WTC11 (cell line): ENCODE data around the gene DESI1. TPM values are rescaled to one million over a fixed set of nuclear protein-coding genes. Genes with fewer than 3 reads are reported as not detected.

Experiments used
- ATAC-seq: fragments of 200-7000 bp; cut with Tn5 transposase; 2 replicates; pipeline ENCODE4 v1.10.0; 2021; ENCODE audit warnings: mild to moderate bottlenecking, moderate library complexity
- CTCF ChIA-PET: fragments of 300-600 bp; sonication (Branson Sonifier 250); formaldehyde crosslinking; loops from one replicate; lab custom pipeline; 2021; ENCODE audit warnings: antibody characterized with exemption; lab: Charles Lee
- POLR2A ChIA-PET: fragments of 350-600 bp; sonication (Branson Sonifier 250); formaldehyde crosslinking; loops from one replicate; lab custom pipeline; 2021; ENCODE audit warnings: antibody characterized with exemption; lab: Charles Lee
- DNase-seq: peaks from one replicate; pipeline ENCODE4 v3.0.0; 2021; ENCODE audit warnings: low spot score
- H3K27ac Mint-ChIP-seq: 2 replicates; pipeline ENCODE4 v1.8.0; 2021; ENCODE audit warnings: mixed read lengths
- H3K27me3 Mint-ChIP-seq: 2 replicates; pipeline ENCODE4 v1.8.0; 2021; ENCODE audit warnings: low read depth, mild to moderate bottlenecking, moderate library complexity, mixed read lengths
- H3K36me3 Mint-ChIP-seq: 2 replicates; pipeline ENCODE4 v1.8.0; 2021; ENCODE audit warnings: mixed read lengths
- H3K4me1 Mint-ChIP-seq: 2 replicates; pipeline ENCODE4 v1.8.0; 2022; ENCODE audit warnings: mixed read lengths
- H3K4me3 Mint-ChIP-seq: 2 replicates; pipeline ENCODE4 v1.8.0; 2021; ENCODE audit warnings: mild to moderate bottlenecking, moderate library complexity, mixed read lengths
- H3K9me3 Mint-ChIP-seq: 2 replicates; pipeline ENCODE4 v1.8.0; 2021; ENCODE audit warnings: mixed read lengths
- AR ChIP-seq: fragments of 250-450 bp; sonication (Bioruptor Pico); IDR thresholded peaks from 2 replicates; pipeline ENCODE4 v1.9.0; 2021; ENCODE audit warnings: mild to moderate bottlenecking
- ATF1 ChIP-seq: sonication (generic); formaldehyde crosslinking; IDR thresholded peaks from 2 replicates; pipeline ENCODE4 v1.8.1; 2023; ENCODE audit warnings: mild to moderate bottlenecking, moderate library complexity, missing genetic modification reagents
- ATF3 ChIP-seq: sonication (generic); formaldehyde crosslinking; conservative IDR thresholded peaks from 2 replicates; pipeline ENCODE4 v1.8.1; 2022; ENCODE audit warnings: mild to moderate bottlenecking, missing genetic modification reagents
- CREB1 ChIP-seq: sonication (generic); formaldehyde crosslinking; IDR thresholded peaks from 2 replicates; pipeline ENCODE4 v1.8.0; 2023; ENCODE audit warnings: mild to moderate bottlenecking, missing genetic modification reagents
- CREM ChIP-seq: sonication (generic); formaldehyde crosslinking; IDR thresholded peaks from 2 replicates; pipeline ENCODE4 v1.8.1; 2022; ENCODE audit warnings: mild to moderate bottlenecking, missing genetic modification reagents, moderate library complexity
- CTCF ChIP-seq: fragments of 200-600 bp; IDR thresholded peaks from 2 replicates; pipeline ENCODE4 v1.8.0; 2022; ENCODE audit warnings: antibody characterized with exemption
- ELF4 ChIP-seq: sonication (generic); formaldehyde crosslinking; IDR thresholded peaks from 2 replicates; pipeline ENCODE4 v1.8.1; 2022; ENCODE audit warnings: low read depth, mild to moderate bottlenecking, moderate library complexity, missing genetic modification reagents
- FOXK1 ChIP-seq: sonication (generic); formaldehyde crosslinking; IDR thresholded peaks from 2 replicates; pipeline ENCODE4 v1.8.0; 2022; ENCODE audit warnings: mild to moderate bottlenecking, moderate library complexity, missing genetic modification reagents
- GRHL2 ChIP-seq: fragments of 250-450 bp; sonication (Bioruptor Pico); IDR thresholded peaks from 2 replicates; pipeline ENCODE4 v1.8.0; 2022; ENCODE audit warnings: mild to moderate bottlenecking, moderate library complexity; ENCODE audit not compliant: insufficient replicate concordance, severe bottlenecking
- HMGA2 ChIP-seq: fragments of 250-450 bp; sonication (Bioruptor Pico); IDR thresholded peaks from 2 replicates; pipeline ENCODE4 v1.4.0; 2021; ENCODE audit warnings: mild to moderate bottlenecking, moderate library complexity
- IRF1 ChIP-seq: sonication (generic); formaldehyde crosslinking; IDR thresholded peaks from 2 replicates; pipeline ENCODE4 v1.8.0; 2023; ENCODE audit warnings: missing genetic modification reagents
- JUN ChIP-seq: sonication (generic); formaldehyde crosslinking; IDR thresholded peaks from 2 replicates; pipeline ENCODE4 v1.8.0; 2023; ENCODE audit warnings: mild to moderate bottlenecking, missing genetic modification reagents
- MXD4 ChIP-seq: fragments of 250-450 bp; sonication (Bioruptor Pico); IDR thresholded peaks from 2 replicates; pipeline ENCODE4 v1.8.0; 2021; ENCODE audit warnings: mild to moderate bottlenecking, moderate library complexity, borderline replicate concordance
- NFATC4 ChIP-seq: fragments of 250-450 bp; sonication (Bioruptor Pico); IDR thresholded peaks from 2 replicates; pipeline ENCODE4 v1.9.0; 2021; ENCODE audit warnings: mild to moderate bottlenecking
- NFE2L1 ChIP-seq: sonication (generic); formaldehyde crosslinking; IDR thresholded peaks from 2 replicates; pipeline ENCODE4 v1.8.1; 2023; ENCODE audit warnings: missing genetic modification reagents
- NFYB ChIP-seq: sonication (generic); formaldehyde crosslinking; conservative IDR thresholded peaks from 2 replicates; pipeline ENCODE4 v1.8.0; 2022; ENCODE audit warnings: low read depth, missing genetic modification reagents
- NR2C2 ChIP-seq: sonication (generic); formaldehyde crosslinking; IDR thresholded peaks from 2 replicates; pipeline ENCODE4 v1.8.0; 2022; ENCODE audit warnings: mild to moderate bottlenecking, missing genetic modification reagents
- OVOL2 ChIP-seq: fragments of 250-450 bp; sonication (Bioruptor Pico); IDR thresholded peaks from 2 replicates; pipeline ENCODE4 v1.9.0; 2021; ENCODE audit warnings: mild to moderate bottlenecking, borderline replicate concordance
- RELA ChIP-seq: sonication (generic); formaldehyde crosslinking; IDR thresholded peaks from 2 replicates; pipeline ENCODE4 v1.8.1; 2022; ENCODE audit warnings: missing genetic modification reagents, mild to moderate bottlenecking, borderline replicate concordance
- ZBTB21 ChIP-seq: sonication (generic); formaldehyde crosslinking; IDR thresholded peaks from 2 replicates; pipeline ENCODE4 v1.8.1; 2023; ENCODE audit warnings: mild to moderate bottlenecking, missing genetic modification reagents, borderline replicate concordance
- ZNF396 ChIP-seq: fragments of 250-450 bp; sonication (Bioruptor Pico); IDR thresholded peaks from 2 replicates; pipeline ENCODE4 v1.8.0; 2021; ENCODE audit warnings: mild to moderate bottlenecking, moderate library complexity, borderline replicate concordance
- ZNF671 ChIP-seq: fragments of 250-450 bp; sonication (Bioruptor Pico); IDR thresholded peaks from 2 replicates; pipeline ENCODE4 v1.8.0; 2021; ENCODE audit warnings: mild to moderate bottlenecking
- total RNA-seq: library from RNA; stranded (reverse); gene quantifications from 3 replicates; pipeline ENCODE4 v1.2.3, GENCODE V29; 2021
- TF ChIP-seq, protein P1 (sequence below): fragments of 250-450 bp; sonication (Bioruptor Pico); IDR thresholded peaks from 2 replicates; pipeline ENCODE4 v1.9.0; 2021; ENCODE audit warnings: mild to moderate bottlenecking
- TF ChIP-seq, protein P2 (sequence below): sonication (generic); formaldehyde crosslinking; IDR thresholded peaks from 2 replicates; pipeline ENCODE4 v1.8.1; 2022; ENCODE audit warnings: low read depth, missing genetic modification reagents, borderline replicate concordance
- TF ChIP-seq, protein P3 (sequence below): sonication (generic); formaldehyde crosslinking; IDR thresholded peaks from 2 replicates; pipeline ENCODE4 v1.8.0; 2022; ENCODE audit warnings: mild to moderate bottlenecking, missing genetic modification reagents

The DESI1 gene
- total RNA-seq, 1 experiment from 2014 or later = 32.2 TPM

DNA sequence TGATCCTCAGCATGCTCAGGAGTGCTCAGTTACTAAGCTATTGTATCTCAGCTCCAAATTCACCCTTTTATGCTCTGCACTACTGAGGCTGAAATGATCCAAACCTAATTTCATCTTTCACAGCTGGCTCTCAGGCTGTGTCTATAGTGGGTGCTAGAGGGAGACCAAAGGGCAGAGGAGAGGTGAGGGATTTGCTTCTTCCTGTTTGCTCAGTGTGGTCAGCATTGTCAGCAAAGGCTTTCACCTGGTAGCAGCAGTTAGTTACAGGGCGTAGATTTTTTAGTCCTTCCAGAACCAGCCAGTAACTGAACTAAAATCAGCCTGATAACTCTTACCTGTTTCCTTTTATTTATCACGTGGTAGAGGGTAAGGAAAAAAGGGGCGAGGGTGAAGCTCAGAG lies 33.5 kb upstream of the DESI1 start (continued):
- no peak for TF ChIP-seq AR (CRISPR knock-in tag)
- no peak for TF ChIP-seq MXD4 (CRISPR knock-in tag)
- TF ChIP-seq ELF4 (CRISPR knock-in tag) = no peak
- no peak for TF ChIP-seq CTCF
- TF ChIP-seq, protein P1, sequence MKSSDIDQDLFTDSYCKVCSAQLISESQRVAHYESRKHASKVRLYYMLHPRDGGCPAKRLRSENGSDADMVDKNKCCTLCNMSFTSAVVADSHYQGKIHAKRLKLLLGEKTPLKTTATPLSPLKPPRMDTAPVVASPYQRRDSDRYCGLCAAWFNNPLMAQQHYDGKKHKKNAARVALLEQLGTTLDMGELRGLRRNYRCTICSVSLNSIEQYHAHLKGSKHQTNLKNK (CRISPR knock-in tag) = no peak
- TF ChIP-seq NFYB (CRISPR knock-in tag) = no peak
- no peak for TF ChIP-seq IRF1
- TF ChIP-seq, all 79 proteins: peak for 0

DNA sequence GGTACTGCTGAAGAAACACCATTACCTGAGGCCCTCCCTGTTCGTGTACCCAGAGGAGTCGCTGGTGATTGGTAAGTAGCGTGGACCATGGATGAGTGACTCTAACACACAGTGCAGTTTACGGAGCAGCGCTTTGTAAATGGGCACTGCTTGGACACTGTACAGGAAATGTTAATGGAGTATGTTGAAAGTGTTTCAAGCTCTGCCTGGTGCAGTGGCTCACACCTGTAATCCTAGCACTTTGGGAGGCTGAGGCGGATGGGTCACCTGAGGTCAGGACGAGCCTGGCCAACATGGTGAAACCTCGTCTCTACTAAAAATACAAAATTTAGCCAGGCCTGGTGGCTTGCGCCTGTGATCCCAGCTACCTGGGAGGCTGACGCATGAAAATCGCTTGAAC lies 30.0 kb upstream of the DESI1 start:
- TF ChIP-seq NFATC4 (CRISPR knock-in tag) = no peak
- no peak for TF ChIP-seq NR2C2
- TF ChIP-seq ZBTB21 (CRISPR knock-in tag) = no peak
- TF ChIP-seq GRHL2 (CRISPR knock-in tag) = no peak
- TF ChIP-seq OVOL2 (CRISPR knock-in tag) = no peak
- TF ChIP-seq ATF1 (CRISPR knock-in tag) = no peak
- no peak for TF ChIP-seq ZNF396 (CRISPR knock-in tag)
- no peak for TF ChIP-seq RELA
- TF ChIP-seq ZNF671 = no peak
- no peak for TF ChIP-seq FOXK1 (CRISPR knock-in tag)
- no peak for TF ChIP-seq ATF3 (CRISPR knock-in tag)
- TF ChIP-seq, protein P2, sequence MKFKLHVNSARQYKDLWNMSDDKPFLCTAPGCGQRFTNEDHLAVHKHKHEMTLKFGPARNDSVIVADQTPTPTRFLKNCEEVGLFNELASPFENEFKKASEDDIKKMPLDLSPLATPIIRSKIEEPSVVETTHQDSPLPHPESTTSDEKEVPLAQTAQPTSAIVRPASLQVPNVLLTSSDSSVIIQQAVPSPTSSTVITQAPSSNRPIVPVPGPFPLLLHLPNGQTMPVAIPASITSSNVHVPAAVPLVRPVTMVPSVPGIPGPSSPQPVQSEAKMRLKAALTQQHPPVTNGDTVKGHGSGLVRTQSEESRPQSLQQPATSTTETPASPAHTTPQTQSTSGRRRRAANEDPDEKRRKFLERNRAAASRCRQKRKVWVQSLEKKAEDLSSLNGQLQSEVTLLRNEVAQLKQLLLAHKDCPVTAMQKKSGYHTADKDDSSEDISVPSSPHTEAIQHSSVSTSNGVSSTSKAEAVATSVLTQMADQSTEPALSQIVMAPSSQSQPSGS (CRISPR knock-in tag) = no peak
- TF ChIP-seq, protein P3, sequence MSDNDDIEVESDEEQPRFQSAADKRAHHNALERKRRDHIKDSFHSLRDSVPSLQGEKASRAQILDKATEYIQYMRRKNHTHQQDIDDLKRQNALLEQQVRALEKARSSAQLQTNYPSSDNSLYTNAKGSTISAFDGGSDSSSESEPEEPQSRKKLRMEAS = no peak
- no peak for TF ChIP-seq JUN (CRISPR knock-in tag)
- TF ChIP-seq HMGA2 (CRISPR knock-in tag) = no peak
- TF ChIP-seq CREM (CRISPR knock-in tag) = no peak
- no peak for TF ChIP-seq CREB1 (CRISPR knock-in tag)
- TF ChIP-seq NFE2L1 (CRISPR knock-in tag) = no peak
- ATAC-seq = no peak
- Mint-ChIP-seq H3K4me1 (no peaks in the 10 kb centered on the region), H3K9me3 (no peaks in the 10 kb centered on the region), H3K27me3 (no peaks in the 10 kb centered on the region), H3K36me3 (peaks cover 77% of the 10 kb centered on the region), H3K4me3 (no peak overlapping the region), H3K27ac (no peak overlapping the region)
- no peak for DNase-seq
- CTCF ChIA-PET = interaction anchor here (0.6 to 2.1 kb wide), 3 partner anchors 16 to 251 kb away, joined by 3 to 9 read pairs (median 3); no protein-coding TSS in a partner anchor
- POLR2A ChIA-PET = interaction anchor here (0.6 kb wide), 1 partner anchor 71 kb away, joined by 5 read pairs; no protein-coding TSS in a partner anchor
